Measurements from ENCODE around the gene EXOC6B.

EXOC6B gene

DNA sequence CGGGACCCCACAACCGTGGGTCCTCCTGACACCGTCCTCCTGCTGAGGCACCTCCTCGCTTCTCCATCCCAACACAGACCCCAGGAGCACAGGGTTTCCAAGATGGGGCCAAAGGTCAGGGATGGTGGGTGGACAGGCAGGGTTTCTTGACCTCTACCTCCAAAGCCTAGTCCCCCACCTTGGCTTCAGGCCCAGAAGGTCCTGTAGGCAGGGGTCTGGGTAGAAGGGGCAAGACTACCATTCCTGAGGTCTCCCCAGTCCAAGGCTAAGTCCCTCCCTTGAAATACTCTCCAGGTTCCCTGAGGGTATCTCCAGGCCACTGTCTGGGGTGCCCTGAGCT lies 685.2 kb downstream of the EXOC6B start:
- DNase-seq, result no peak
- no peak overlapping the region for H3K18ac ChIP-seq (ENCODE audit: low read length)
- no peak overlapping the region for H4K8ac ChIP-seq (ENCODE audit: low read depth, low read length)
- no peak overlapping the region for H2AK5ac ChIP-seq (ENCODE audit: low read length)
- H3K27ac ChIP-seq (ENCODE audit: low read depth, low read length), result no peak overlapping the region
- peaks cover 10% of the 10 kb centered on the region for H3K9me3 ChIP-seq (ENCODE audit: insufficient read depth, low read depth, low read length)
- H3K4ac ChIP-seq (ENCODE audit: low read depth, low read length), result no peak overlapping the region
- no peak overlapping the region for H4K91ac ChIP-seq (ENCODE audit: low read depth, low read length)
- no peak overlapping the region for H2AFZ ChIP-seq (ENCODE audit: insufficient read depth, low read length, poor library complexity)
- peaks cover 29% of the 10 kb centered on the region for H3K27me3 ChIP-seq (ENCODE audit: insufficient read depth, low read length)
- H4K12ac ChIP-seq (ENCODE audit: low read depth, low read length), result no peak overlapping the region
- H2BK5ac ChIP-seq (ENCODE audit: low read depth, low read length, poor library complexity), result no peak overlapping the region
- no peak overlapping the region for H3K4me3 ChIP-seq (ENCODE audit: low read depth, low read length)
- peaks cover 31 to 37% of the 10 kb centered on the region in 2 experiments for H3K4me1 ChIP-seq (ENCODE audit: control insufficient read depth in 1 of 2, insufficient read depth in 2 of 2, low read length in 2 of 2)
- H3K4me2 ChIP-seq (ENCODE audit: low read length), result no peak overlapping the region
- H3K79me2 ChIP-seq (ENCODE audit: control insufficient read depth, insufficient read depth, low read length, poor library complexity), result no peaks in the 10 kb centered on the region
- H2BK120ac ChIP-seq (ENCODE audit: insufficient read depth, low read length, poor library complexity), result no peak overlapping the region
- no peaks in the 10 kb centered on the region for H3K36me3 ChIP-seq (ENCODE audit: control insufficient read depth in 1 of 2, insufficient read depth in 2 of 2, low read length in 2 of 2)
- H3K23ac ChIP-seq (ENCODE audit: low read length), result no peak overlapping the region
- no CpG with 5 or more reads among the region's 4 CpGs for WGBS (ENCODE audit: extremely low coverage, insufficient coverage, insufficient read length)
- H3K79me1 ChIP-seq (ENCODE audit: low read length), result peaks cover 2% of the 10 kb centered on the region
- no peak overlapping the region for H3K14ac ChIP-seq (ENCODE audit: low read length)
- no peak overlapping the region for H3K9ac ChIP-seq (ENCODE audit: low read length)
- H2BK12ac ChIP-seq (ENCODE audit: low read length), result no peak overlapping the region

DNA sequence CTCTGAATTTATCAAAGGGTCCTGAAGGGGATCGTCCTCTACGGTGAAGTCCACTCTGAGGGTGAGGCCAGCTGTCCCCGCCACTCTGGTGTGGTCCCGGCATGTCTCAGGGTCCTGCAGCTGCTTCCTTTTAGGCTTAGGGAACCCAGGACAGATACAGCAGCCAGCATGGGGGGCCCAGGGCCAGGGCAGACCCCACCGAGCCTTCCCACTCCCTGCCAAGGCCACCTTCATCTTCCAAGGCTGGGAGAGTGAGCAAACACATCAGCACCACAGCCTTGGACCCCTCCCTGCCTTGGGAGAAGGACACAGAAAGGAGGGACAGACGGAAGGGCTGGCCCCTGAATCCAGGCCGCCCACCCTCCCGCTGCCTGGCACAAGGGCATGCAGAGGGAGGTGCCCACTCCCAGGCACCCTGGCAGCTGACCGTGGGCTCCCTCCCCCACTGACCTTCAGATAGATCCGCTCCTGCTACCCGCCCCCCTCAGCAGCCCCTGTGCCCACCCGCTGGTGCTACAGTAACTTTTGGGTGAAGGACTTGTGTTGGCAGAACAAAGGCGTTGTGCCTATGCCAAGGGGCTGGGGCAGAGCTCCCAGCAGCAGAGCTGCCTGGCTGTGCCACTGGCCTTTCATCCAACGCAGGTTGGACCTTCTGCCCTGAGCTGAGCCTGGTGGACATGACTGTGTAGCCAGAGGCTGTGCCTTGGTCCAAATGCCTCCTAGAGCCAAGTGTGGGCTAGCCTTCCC lies 685.8 kb downstream of the EXOC6B start:
- Histone ChIP-seq H4K12ac (ENCODE audit: low read depth, low read length) (no peak overlapping the region), H2AK5ac (ENCODE audit: low read length) (no peak overlapping the region)

DNA sequence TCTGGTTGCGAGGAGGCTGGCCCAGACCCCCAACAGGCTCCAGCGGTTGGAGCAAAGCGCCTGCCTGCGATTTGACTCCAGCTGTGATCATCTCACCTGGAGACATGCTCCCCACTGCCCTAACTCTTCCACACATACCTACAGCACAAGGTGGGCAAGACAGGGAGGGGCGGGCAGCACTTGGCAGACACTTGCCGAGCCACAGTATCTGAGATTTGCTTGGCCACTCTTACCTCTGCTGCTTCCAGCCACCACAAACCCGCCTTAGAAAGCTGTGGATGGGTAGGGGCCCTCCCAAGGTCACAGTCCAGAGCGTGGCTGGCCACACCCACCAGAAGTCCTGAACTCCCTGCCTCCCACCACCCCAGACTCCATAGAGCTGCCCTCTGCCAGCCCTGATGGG lies 686.4 kb downstream of the EXOC6B start:
- Histone ChIP-seq H3K4ac (ENCODE audit: low read depth, low read length) (no peak overlapping the region), H3K27me3 (ENCODE audit: insufficient read depth, low read length) (peaks cover 18% of the 10 kb centered on the region), H3K79me1 (ENCODE audit: low read length) (no peaks in the 10 kb centered on the region), H3K18ac (ENCODE audit: low read length) (no peak overlapping the region), H3K79me2 (ENCODE audit: control insufficient read depth, insufficient read depth, low read length, poor library complexity) (no peaks in the 10 kb centered on the region), H3K36me3 (ENCODE audit: control insufficient read depth in 1 of 2, insufficient read depth in 2 of 2, low read length in 2 of 2) (peaks cover 3 to 6% of the 10 kb centered on the region in 2 experiments), H4K91ac (ENCODE audit: low read depth, low read length) (no peak overlapping the region), H3K23ac (ENCODE audit: low read length) (no peak overlapping the region), H3K4me1 (ENCODE audit: control insufficient read depth in 1 of 2, insufficient read depth in 2 of 2, low read length in 2 of 2) (peaks cover 26 to 32% of the 10 kb centered on the region in 2 experiments), H2AK5ac (ENCODE audit: low read length) (no peak overlapping the region), H3K14ac (ENCODE audit: low read length) (no peak overlapping the region), H2AFZ (ENCODE audit: insufficient read depth, low read length, poor library complexity) (no peak overlapping the region), H2BK12ac (ENCODE audit: low read length) (no peak overlapping the region), H3K9me3 (ENCODE audit: insufficient read depth, low read depth, low read length) (peaks cover 10% of the 10 kb centered on the region), H2BK120ac (ENCODE audit: insufficient read depth, low read length, poor library complexity) (no peak overlapping the region), H3K4me2 (ENCODE audit: low read length) (no peak overlapping the region), H4K8ac (ENCODE audit: low read depth, low read length) (no peak overlapping the region), H3K9ac (ENCODE audit: low read length) (no peak overlapping the region), H3K4me3 (ENCODE audit: low read depth, low read length) (no peak overlapping the region), H2BK5ac (ENCODE audit: low read depth, low read length, poor library complexity) (no peak overlapping the region), H3K27ac (ENCODE audit: low read depth, low read length) (no peak overlapping the region), H4K12ac (ENCODE audit: low read depth, low read length) (no peak overlapping the region)
- DNase-seq, result no peak
- WGBS (ENCODE audit: extremely low coverage, insufficient coverage, insufficient read length), result no CpG with 5 or more reads among the region's 8 CpGs

More for the DNA sequence above, 685.8 kb downstream of the EXOC6B start:
- Histone ChIP-seq H3K27me3 (ENCODE audit: insufficient read depth, low read length) (peaks cover 23% of the 10 kb centered on the region), H4K91ac (ENCODE audit: low read depth, low read length) (no peak overlapping the region), H2BK12ac (ENCODE audit: low read length) (no peak overlapping the region), H2BK120ac (ENCODE audit: insufficient read depth, low read length, poor library complexity) (no peak overlapping the region), H3K36me3 (ENCODE audit: control insufficient read depth in 1 of 2, insufficient read depth in 2 of 2, low read length in 2 of 2) (peaks cover 0 to under 1% of the 10 kb centered on the region in 2 experiments), H3K4me3 (ENCODE audit: low read depth, low read length) (no peak overlapping the region), H3K4ac (ENCODE audit: low read depth, low read length) (no peak overlapping the region), H2AFZ (ENCODE audit: insufficient read depth, low read length, poor library complexity) (no peak overlapping the region), H3K79me2 (ENCODE audit: control insufficient read depth, insufficient read depth, low read length, poor library complexity) (no peaks in the 10 kb centered on the region), H4K8ac (ENCODE audit: low read depth, low read length) (no peak overlapping the region), H3K18ac (ENCODE audit: low read length) (no peak overlapping the region), H3K4me2 (ENCODE audit: low read length) (no peak overlapping the region), H3K9ac (ENCODE audit: low read length) (no peak overlapping the region), H3K23ac (ENCODE audit: low read length) (no peak overlapping the region), H2BK5ac (ENCODE audit: low read depth, low read length, poor library complexity) (no peak overlapping the region), H3K14ac (ENCODE audit: low read length) (no peak overlapping the region), H3K27ac (ENCODE audit: low read depth, low read length) (no peak overlapping the region), H3K79me1 (ENCODE audit: low read length) (peaks cover 2% of the 10 kb centered on the region), H3K9me3 (ENCODE audit: insufficient read depth, low read depth, low read length) (peaks cover 10% of the 10 kb centered on the region), H3K4me1 (ENCODE audit: control insufficient read depth in 1 of 2, insufficient read depth in 2 of 2, low read length in 2 of 2) (peaks cover 28 to 34% of the 10 kb centered on the region in 2 experiments)
- WGBS (ENCODE audit: extremely low coverage, insufficient coverage, insufficient read length), result no CpG with 5 or more reads among the region's 14 CpGs
- DNase-seq, result no peak

DNA sequence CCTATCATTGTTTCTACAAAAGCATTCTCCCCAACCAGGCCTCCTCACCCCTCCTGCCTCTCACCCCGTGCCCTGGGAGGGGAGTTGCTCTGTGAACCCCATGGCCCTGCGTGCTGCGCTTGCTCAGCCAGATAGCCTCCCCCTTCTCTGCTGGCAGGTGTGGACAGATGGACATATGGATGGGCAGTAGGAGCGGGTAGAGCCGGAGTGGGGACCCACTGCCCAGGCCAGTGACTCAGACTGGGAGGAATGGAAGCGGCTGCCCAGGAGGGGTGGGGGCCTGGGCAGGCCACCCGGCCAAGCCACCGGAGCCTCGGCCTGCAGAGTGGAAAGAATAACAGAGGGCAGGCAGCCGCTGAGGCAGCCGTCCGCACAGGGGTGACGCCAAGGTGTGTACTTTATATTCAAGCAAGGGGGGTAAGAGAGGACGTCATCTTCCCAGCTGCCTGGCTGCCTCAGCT lies 686.9 kb downstream of the EXOC6B start:
- peaks cover 9% of the 10 kb centered on the region for H3K9me3 ChIP-seq (ENCODE audit: insufficient read depth, low read depth, low read length)
- no peak overlapping the region for H2BK5ac ChIP-seq (ENCODE audit: low read depth, low read length, poor library complexity)
- H4K12ac ChIP-seq (ENCODE audit: low read depth, low read length), result no peak overlapping the region
- no peak overlapping the region for H3K23ac ChIP-seq (ENCODE audit: low read length)
- no peaks in the 10 kb centered on the region for H3K79me1 ChIP-seq (ENCODE audit: low read length)
- H3K27ac ChIP-seq (ENCODE audit: low read depth, low read length), result no peak overlapping the region
- no peak overlapping the region for H3K18ac ChIP-seq (ENCODE audit: low read length)
- H3K4me2 ChIP-seq (ENCODE audit: low read length), result no peak overlapping the region
- H2AFZ ChIP-seq (ENCODE audit: insufficient read depth, low read length, poor library complexity), result no peak overlapping the region
- peaks cover 14% of the 10 kb centered on the region for H3K27me3 ChIP-seq (ENCODE audit: insufficient read depth, low read length)
- peaks cover 23 to 29% of the 10 kb centered on the region in 2 experiments for H3K4me1 ChIP-seq (ENCODE audit: control insufficient read depth in 1 of 2, insufficient read depth in 2 of 2, low read length in 2 of 2)
- H3K4ac ChIP-seq (ENCODE audit: low read depth, low read length), result no peak overlapping the region
- no peak overlapping the region for H2BK120ac ChIP-seq (ENCODE audit: insufficient read depth, low read length, poor library complexity)
- H2BK12ac ChIP-seq (ENCODE audit: low read length), result no peak overlapping the region
- no peak overlapping the region for H4K8ac ChIP-seq (ENCODE audit: low read depth, low read length)
- no peak overlapping the region for H4K91ac ChIP-seq (ENCODE audit: low read depth, low read length)
- no peak for DNase-seq
- peaks cover 3 to 6% of the 10 kb centered on the region in 2 experiments for H3K36me3 ChIP-seq (ENCODE audit: control insufficient read depth in 1 of 2, insufficient read depth in 2 of 2, low read length in 2 of 2)
- no peak overlapping the region for H2AK5ac ChIP-seq (ENCODE audit: low read length)
- no CpG with 5 or more reads among the region's 14 CpGs for WGBS (ENCODE audit: extremely low coverage, insufficient coverage, insufficient read length)
- H3K4me3 ChIP-seq (ENCODE audit: low read depth, low read length), result no peak overlapping the region
- no peaks in the 10 kb centered on the region for H3K79me2 ChIP-seq (ENCODE audit: control insufficient read depth, insufficient read depth, low read length, poor library complexity)
- H3K9ac ChIP-seq (ENCODE audit: low read length), result no peak overlapping the region
- H3K14ac ChIP-seq (ENCODE audit: low read length), result no peak overlapping the region
